ENCODE data around the gene HOXD3. TPM values are rescaled to one million over a fixed set of nuclear protein-coding genes. Genes with fewer than 3 reads are reported as not detected.
A peak's percentile ranks its signal among the peaks of the same experiment; 100 is the strongest.

HOXD3 gene
- total and polyA plus RNA-seq, 8 donors = 0.15 to 1.0 (median 0.40) TPM; not detected in 1

DNA sequence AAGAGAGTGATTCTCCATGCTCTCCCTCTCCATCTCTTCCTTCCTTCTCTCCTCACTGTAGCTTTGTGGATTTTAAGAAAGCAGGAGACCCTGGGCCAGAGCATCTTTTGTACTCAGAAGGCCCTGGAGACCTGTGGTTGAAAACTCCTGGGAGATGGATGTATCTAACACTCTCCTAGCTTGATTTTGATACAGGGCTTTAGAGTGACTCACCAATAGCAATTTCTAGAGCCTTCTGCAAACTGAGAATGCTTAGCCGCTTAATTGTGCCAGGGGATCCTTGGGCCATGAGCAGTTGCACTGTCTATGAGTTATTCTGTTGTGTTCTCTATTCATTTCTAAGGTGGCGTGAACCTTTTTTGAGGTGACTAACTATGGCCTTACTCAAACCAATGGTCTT is 49.0 kb downstream of the HOXD3 start:
- ATAC-seq (no peak), DNase-seq (no peak)
- Histone ChIP-seq H3K4me1 (no peaks in the 10 kb centered on the region), H3K27me3 (peaks cover 0 to 28% of the 10 kb centered on the region in 2 donors), H3K27ac (no peak overlapping the region), H3K4me3 (no peak overlapping the region), H3K36me3 (no peaks in the 10 kb centered on the region), H3K9me3 (no peaks in the 10 kb centered on the region)
- intact Hi-C loops (cut with DNase I) = no loop called here
- TF ChIP-seq, protein P1, sequence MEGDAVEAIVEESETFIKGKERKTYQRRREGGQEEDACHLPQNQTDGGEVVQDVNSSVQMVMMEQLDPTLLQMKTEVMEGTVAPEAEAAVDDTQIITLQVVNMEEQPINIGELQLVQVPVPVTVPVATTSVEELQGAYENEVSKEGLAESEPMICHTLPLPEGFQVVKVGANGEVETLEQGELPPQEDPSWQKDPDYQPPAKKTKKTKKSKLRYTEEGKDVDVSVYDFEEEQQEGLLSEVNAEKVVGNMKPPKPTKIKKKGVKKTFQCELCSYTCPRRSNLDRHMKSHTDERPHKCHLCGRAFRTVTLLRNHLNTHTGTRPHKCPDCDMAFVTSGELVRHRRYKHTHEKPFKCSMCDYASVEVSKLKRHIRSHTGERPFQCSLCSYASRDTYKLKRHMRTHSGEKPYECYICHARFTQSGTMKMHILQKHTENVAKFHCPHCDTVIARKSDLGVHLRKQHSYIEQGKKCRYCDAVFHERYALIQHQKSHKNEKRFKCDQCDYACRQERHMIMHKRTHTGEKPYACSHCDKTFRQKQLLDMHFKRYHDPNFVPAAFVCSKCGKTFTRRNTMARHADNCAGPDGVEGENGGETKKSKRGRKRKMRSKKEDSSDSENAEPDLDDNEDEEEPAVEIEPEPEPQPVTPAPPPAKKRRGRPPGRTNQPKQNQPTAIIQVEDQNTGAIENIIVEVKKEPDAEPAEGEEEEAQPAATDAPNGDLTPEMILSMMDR (IDR thresholded peaks at IDR 0.05) = no peak

DNA sequence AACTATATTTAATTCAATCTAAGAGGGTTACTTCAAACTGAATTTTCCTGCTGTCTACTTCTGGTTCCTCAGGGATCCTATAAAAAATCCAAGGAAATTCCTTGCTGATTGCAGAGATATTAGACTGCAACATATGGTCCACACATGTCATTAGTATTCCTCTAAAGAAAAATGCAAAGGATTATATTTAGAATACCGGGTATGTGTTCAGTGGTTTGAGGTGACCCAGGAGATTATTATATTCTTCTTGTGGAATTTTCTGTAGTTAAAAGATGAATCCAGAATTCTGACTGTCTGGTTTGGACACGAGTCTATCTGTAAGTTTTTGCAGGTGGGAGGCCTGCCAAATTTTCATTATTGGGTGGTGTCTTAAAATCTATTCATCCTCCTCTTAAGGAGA is 49.6 kb downstream of the HOXD3 start:
- Histone ChIP-seq H3K27ac (no peak overlapping the region), H3K4me1 (no peaks in the 10 kb centered on the region), H3K4me3 (no peak overlapping the region), H3K27me3 (peaks cover 0 to 22% of the 10 kb centered on the region in 2 donors), H3K9me3 (no peaks in the 10 kb centered on the region), H3K36me3 (no peaks in the 10 kb centered on the region)
- ATAC-seq = no peak
- TF ChIP-seq, protein P1 (IDR thresholded peaks at IDR 0.05) = no peak
- no peak for DNase-seq
- intact Hi-C loops (cut with DNase I) = no loop called here

DNA sequence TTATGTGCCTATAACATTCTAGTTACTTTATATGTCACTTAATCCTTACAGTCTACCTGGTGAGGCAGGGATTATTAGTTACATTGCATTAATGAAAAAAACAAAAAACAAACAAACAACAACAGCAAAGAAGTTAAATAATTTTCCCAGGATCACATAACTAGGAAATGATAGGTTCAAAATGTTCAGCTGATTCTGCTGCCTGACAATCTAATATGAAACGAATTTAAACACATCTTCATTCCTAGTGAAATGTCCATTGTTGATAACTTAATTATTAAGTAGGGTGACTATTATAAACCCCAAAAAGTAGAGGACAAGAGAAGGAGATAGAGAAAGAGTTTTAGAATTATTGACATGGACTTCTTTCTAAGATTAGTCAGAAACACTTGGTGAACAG is 54.0 kb downstream of the HOXD3 start:
- Histone ChIP-seq H3K4me1 (no peaks in the 10 kb centered on the region), H3K27ac (no peak overlapping the region), H3K4me3 (no peak overlapping the region), H3K27me3 (peaks cover 0 to 6% of the 10 kb centered on the region in 2 donors), H3K9me3 (no peaks in the 10 kb centered on the region), H3K36me3 (no peaks in the 10 kb centered on the region)
- intact Hi-C loops (cut with DNase I) = no loop called here
- ATAC-seq = no peak
- no peak for DNase-seq
- TF ChIP-seq, protein P1 (IDR thresholded peaks at IDR 0.05) = no peak

DNA sequence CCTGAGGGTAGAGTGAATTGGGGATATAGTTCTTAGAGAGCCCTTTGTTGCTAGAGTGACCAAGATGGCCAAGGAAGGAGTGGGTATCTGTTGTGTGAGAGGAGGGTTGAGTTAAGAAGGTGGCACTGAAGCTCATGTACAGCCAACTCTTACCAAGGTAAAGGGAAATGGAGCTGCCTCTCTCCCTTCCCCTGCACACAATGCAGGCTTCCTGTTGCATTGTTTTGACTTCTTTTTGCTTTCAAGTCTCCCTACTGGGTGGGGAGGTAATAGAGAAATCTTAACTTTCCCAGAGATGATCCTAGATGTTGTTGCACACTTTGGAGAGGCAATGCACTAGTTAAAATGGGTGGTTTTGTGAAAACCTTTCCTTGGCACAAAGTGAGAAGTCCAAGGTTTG is 55.2 kb downstream of the HOXD3 start:
- no peak overlapping the region for H3K27ac ChIP-seq
- peaks cover 0 to 6% of the 10 kb centered on the region in 2 donors for H3K27me3 ChIP-seq
- no peak overlapping the region for H3K4me3 ChIP-seq
- ATAC-seq = no peak
- DNase-seq = no peak
- no peaks in the 10 kb centered on the region for H3K4me1 ChIP-seq
- H3K36me3 ChIP-seq = no peaks in the 10 kb centered on the region
- intact Hi-C loops (cut with DNase I) = no loop called here
- TF ChIP-seq, protein P1 (IDR thresholded peaks at IDR 0.05) = no peak
- no peaks in the 10 kb centered on the region for H3K9me3 ChIP-seq

DNA sequence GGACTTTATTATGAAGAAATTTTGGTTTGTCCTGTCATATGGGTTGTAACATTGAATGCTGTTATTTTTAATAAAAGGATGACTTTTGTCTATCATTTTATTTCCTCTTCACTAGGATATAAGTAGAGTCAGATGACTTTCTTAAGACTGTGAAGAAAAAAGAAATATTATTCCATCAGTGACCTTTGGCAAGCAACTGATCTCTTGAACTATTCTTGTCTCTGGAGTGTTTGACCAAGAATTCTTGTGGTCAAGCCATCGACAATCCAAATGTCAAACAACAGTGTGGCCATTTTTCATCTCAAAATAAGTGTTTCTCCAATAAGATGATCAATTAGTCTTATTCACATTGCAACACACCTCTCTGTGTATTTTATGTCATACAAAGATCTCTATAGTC is 56.3 kb downstream of the HOXD3 start:
- TF ChIP-seq, protein P1 (IDR thresholded peaks at IDR 0.05) = no peak
- DNase-seq = no peak
- Histone ChIP-seq H3K9me3 (no peaks in the 10 kb centered on the region), H3K4me1 (no peaks in the 10 kb centered on the region), H3K4me3 (no peak overlapping the region), H3K36me3 (no peaks in the 10 kb centered on the region), H3K27ac (no peak overlapping the region), H3K27me3 (peaks cover 0 to 6% of the 10 kb centered on the region in 2 donors)
- ATAC-seq = peak; percentile 46
- intact Hi-C loops (cut with DNase I) = no loop called here

Small RNA genes lying within 50 kb of the gene (microRNA-seq; reads per million reads assigned to microRNA genes)
- 317 to 1,814 reads per million in 2 donors for gene MIR10B

Other genes starting within 250 kb of the HOXD3 start
- 10 to 100 TPM; 38.0 to 38.7 TPM for gene LNPK, start 155.0 kb upstream of the HOXD3 start, total RNA-seq
- 10 to 100 TPM; 39.7 to 47.9 (median 42.9) TPM for gene LNPK, start 155.0 kb upstream of the HOXD3 start, polyA plus RNA-seq (ENCODE audit: insufficient read length in 6 of 6)
- not detected for gene EVX2, start 73.3 kb upstream of the HOXD3 start, total RNA-seq
- not detected for gene EVX2, start 73.3 kb upstream of the HOXD3 start, polyA plus RNA-seq (ENCODE audit: insufficient read length in 6 of 6)
- gene HOXD13, start 64.6 kb upstream of the HOXD3 start, total RNA-seq = not detected
- not detected for gene HOXD13, start 64.6 kb upstream of the HOXD3 start, polyA plus RNA-seq (ENCODE audit: insufficient read length in 6 of 6)
- gene HOXD12, start 57.5 kb upstream of the HOXD3 start, total RNA-seq = not detected
- not detected for gene HOXD12, start 57.5 kb upstream of the HOXD3 start, polyA plus RNA-seq (ENCODE audit: insufficient read length in 6 of 6)
- gene HOXD11, start 50.0 kb upstream of the HOXD3 start, total RNA-seq = not detected
- under 1 TPM in 3 of 6 donors, not detected in 3; 0.21 to 0.51 (median 0.25) TPM for gene HOXD11, start 50.0 kb upstream of the HOXD3 start, polyA plus RNA-seq (ENCODE audit: insufficient read length in 6 of 6)
- gene HOXD10, start 40.5 kb upstream of the HOXD3 start, total RNA-seq = under 1 TPM in 1 of 2 donors, not detected in 1; 0.31 TPM
- gene HOXD10, start 40.5 kb upstream of the HOXD3 start, polyA plus RNA-seq (ENCODE audit: insufficient read length in 6 of 6) = 1 to 10 TPM in 1 of 6 donors, under 1 TPM in 4, not detected in 1; 0.36 to 1.5 (median 0.48) TPM
- gene HOXD9, start 34.6 kb upstream of the HOXD3 start, total RNA-seq = 1 to 10 TPM in 1 of 2 donors, under 1 TPM in 1; 0.29 to 1.1 TPM
- gene HOXD9, start 34.6 kb upstream of the HOXD3 start, polyA plus RNA-seq (ENCODE audit: insufficient read length in 6 of 6) = 1 to 10 TPM in 3 of 6 donors, under 1 TPM in 3; 0.48 to 1.7 (median 1.1) TPM
- gene HOXD8, start 27.6 kb upstream of the HOXD3 start, total RNA-seq = 1 to 10 TPM in 1 of 2 donors, under 1 TPM in 1; 0.32 to 2.1 TPM
- gene HOXD8, start 27.6 kb upstream of the HOXD3 start, polyA plus RNA-seq (ENCODE audit: insufficient read length in 6 of 6) = 1 to 10 TPM; 1.1 to 2.9 (median 2.0) TPM
- under 1 TPM; 0.17 to 0.68 TPM for gene HOXD4, start 5.8 kb upstream of the HOXD3 start, total RNA-seq
- under 1 TPM; 0.34 to 0.99 (median 0.68) TPM for gene HOXD4, start 5.8 kb upstream of the HOXD3 start, polyA plus RNA-seq (ENCODE audit: insufficient read length in 6 of 6)
- 1 to 10 TPM; 1.9 to 5.9 TPM for gene HOXD1, start 31.4 kb downstream of the HOXD3 start, total RNA-seq
- gene HOXD1, start 31.4 kb downstream of the HOXD3 start, polyA plus RNA-seq (ENCODE audit: insufficient read length in 6 of 6) = 1 to 10 TPM in 5 of 6 donors, under 1 TPM in 1; 0.35 to 2.5 (median 1.8) TPM
- 10 to 100 TPM; 18.1 to 23.6 TPM for gene MTX2, start 112.1 kb downstream of the HOXD3 start, total RNA-seq
- gene MTX2, start 112.1 kb downstream of the HOXD3 start, polyA plus RNA-seq (ENCODE audit: insufficient read length in 6 of 6) = 10 to 100 TPM; 51.5 to 61.9 (median 53.9) TPM

Measured in left lung (tissue), 10 donors.